Suprapubic skin (tissue), 4 donors: ENCODE data around the gene MAP2K3.

Source experiments
- CTCF ChIP-seq, 2 donors: fragments of 200-600 bp in 1 of 2; fragments of 450-650 bp in 1 of 2; sonication (generic) in 1 of 2; IDR thresholded peaks; one replicate each; pipeline ENCODE4 v1.5.1; 2016 to 2019; ENCODE audit warnings: antibody characterized with exemption in 2 of 2, mild to moderate bottlenecking in 1 of 2, moderate library complexity in 1 of 2
- EP300 ChIP-seq: sonication (generic); formaldehyde crosslinking; IDR thresholded peaks from one replicate; pipeline ENCODE4 v1.6.1; 2017; ENCODE audit warnings: antibody characterized with exemption
- POLR2A ChIP-seq, 2 donors: fragments of 450-650 bp; IDR thresholded peaks; one replicate each; pipeline ENCODE4 v1.6.1; 2017; ENCODE audit warnings: antibody characterized with exemption in 2 of 2, mild to moderate bottlenecking in 2 of 2, moderate library complexity in 2 of 2
- POLR2AphosphoS5 ChIP-seq, 3 donors: sonication (generic); formaldehyde crosslinking; IDR thresholded peaks; one replicate each; pipeline ENCODE4 v1.6.1; 2017; ENCODE audit warnings: antibody characterized with exemption in 3 of 3

- TF ChIP-seq POLR2AphosphoS5 (IDR thresholded peaks at IDR 0.05) (no peak), CTCF (IDR thresholded peaks at IDR 0.05) (no peak), POLR2A (IDR thresholded peaks at IDR 0.05) (no peak), EP300 (no peak)
Measured at GRCh38 chr17:21360048-21360447, 75.5 kb downstream of the MAP2K3 start.
